Panc1 (cell line): ENCODE measurements around the gene TXNL1. TPM values are rescaled to one million over a fixed set of nuclear protein-coding genes. Genes with fewer than 3 reads are reported as not detected.

Experiments used
- ATAC-seq: fragments of 200-7000 bp; cut with Tn5 transposase; 2 replicates; pipeline ENCODE4 v1.9.1; 2020; ENCODE audit warnings: mild to moderate bottlenecking, moderate library complexity
- BruUV-seq: library from RNA; stranded (reverse); fragments of 400-500 nt; replicated peaks from 2 replicates; lab custom pipeline; 2021; lab: Mats Ljungman, UMichigan
- CTCF ChIA-PET: fragments of 300-600 bp; sonication (Branson Sonifier 250); formaldehyde crosslinking; loops from one replicate; lab custom pipeline; 2022; ENCODE audit warnings: antibody characterized with exemption; lab: Charles Lee
- POLR2A ChIA-PET: fragments of 300-600 bp; sonication (Branson Sonifier 250); formaldehyde crosslinking; loops from one replicate; lab custom pipeline; 2022; ENCODE audit warnings: antibody characterized with exemption; lab: Charles Lee
- DNase-seq: peaks from one replicate; pipeline ENCODE4 v3.0.0-alpha.2; 2010; ENCODE audit warnings: low read depth, low spot score
- H3K27ac ChIP-seq: 2 replicates; pipeline ENCODE4 v1.5.1; 2011; ENCODE audit warnings: mild to moderate bottlenecking, low read length, inconsistent platforms
- H3K27me3 ChIP-seq: fragments of 200-500 bp; sonication (Bioruptor generic); 2 replicates; pipeline ENCODE4 v1.6.0; 2014; ENCODE audit warnings: low read length, inconsistent platforms; ENCODE audit not compliant: control insufficient read depth, insufficient read depth
- H3K36me3 ChIP-seq: fragments of 200-500 bp; sonication (Bioruptor generic); 2 replicates; pipeline ENCODE4 v1.5.1; 2014; ENCODE audit warnings: inconsistent platforms, mild to moderate bottlenecking, low read length, moderate library complexity; ENCODE audit not compliant: control insufficient read depth, insufficient read depth
- H3K4me1 ChIP-seq: 2 replicates; pipeline ENCODE4 v1.5.1; 2011; ENCODE audit warnings: inconsistent platforms, mild to moderate bottlenecking, low read length, moderate library complexity; ENCODE audit not compliant: control insufficient read depth, insufficient read depth
- H3K4me3 ChIP-seq, 2 experiments: 2 replicates each; pipeline ENCODE4 v1.5.1; 2011 to 2012; ENCODE audit warnings: low read depth in 2 of 2, low read length in 2 of 2, mild to moderate bottlenecking in 2 of 2, inconsistent platforms in 1 of 2, moderate library complexity in 1 of 2
- H3K9me3 ChIP-seq: fragments of 200-500 bp; sonication (Bioruptor generic); 2 replicates; pipeline ENCODE4 v1.5.1; 2014; ENCODE audit warnings: low read depth, mild to moderate bottlenecking, inconsistent platforms, low read length, moderate library complexity; ENCODE audit not compliant: control insufficient read depth, insufficient read depth
- POLR2AphosphoS5 ChIP-seq: IDR thresholded peaks from 2 replicates; pipeline ENCODE4 v1.6.1; 2012; ENCODE audit warnings: mild to moderate bottlenecking, low read depth, low read length, moderate library complexity
- SIN3A ChIP-seq: IDR thresholded peaks from 2 replicates; pipeline ENCODE4 v1.6.1; 2012; ENCODE audit warnings: low read depth, mild to moderate bottlenecking, low read length, moderate library complexity, borderline replicate concordance; ENCODE audit not compliant: insufficient read depth
- TCF7L2 ChIP-seq: IDR thresholded peaks from 2 replicates; pipeline ENCODE4 v1.6.1; 2011; ENCODE audit warnings: mild to moderate bottlenecking, low read depth, low read length, inconsistent platforms
- in situ Hi-C: cut with HindIII; loops from 2 replicates; pipeline ENCODE4 v1.10.0; 2016; ENCODE audit warnings: low sequenced_read_pairs, low pct_unique_long_range_greater_than_20kb
- intact Hi-C: fragments of 100-400 bp; cut with micrococcal nuclease; formaldehyde crosslinking; loops from one replicate; pipeline ENCODE4 v1.10.0; 2022; ENCODE audit not compliant: unreplicated experiment
- total RNA-seq: library from RNA; stranded (reverse); gene quantifications from one replicate; pipeline ENCODE4 v1.2.1, GENCODE V29; 2021; ENCODE audit not compliant: unreplicated experiment
- TF ChIP-seq, protein P1 (sequence below), 2 experiments: IDR thresholded peaks; 2 replicates each; pipeline ENCODE4 v1.6.1; 2011 to 2012; ENCODE audit warnings: low read depth in 2 of 2, control low read depth in 1 of 2, low read length in 1 of 2, mild to moderate bottlenecking in 1 of 2, moderate library complexity in 1 of 2; ENCODE audit not compliant: insufficient read depth in 1 of 2
- TF ChIP-seq, protein P2 (sequence below): fragments of 450-650 bp; IDR thresholded peaks from 2 replicates; pipeline ENCODE4 v1.5.1; 2017; ENCODE audit warnings: mild to moderate bottlenecking

The TXNL1 gene
- total RNA-seq, 1 experiment from 2014 or later: 58.3 TPM

- in situ Hi-C loops (no loop called here), intact Hi-C loops (no loop called here)
- H3K27ac ChIP-seq: peak overlapping the region; percentile 97
- ATAC-seq (0 out of 2 replicates have a peak, but pooled peaks have one; percentile 17), DNase-seq (no peak)
- ChIA-PET POLR2A (no interaction called here), CTCF (no interaction called here)
- H3K27me3 ChIP-seq: no peaks in the 10 kb centered on the region
- TF ChIP-seq, protein P1, sequence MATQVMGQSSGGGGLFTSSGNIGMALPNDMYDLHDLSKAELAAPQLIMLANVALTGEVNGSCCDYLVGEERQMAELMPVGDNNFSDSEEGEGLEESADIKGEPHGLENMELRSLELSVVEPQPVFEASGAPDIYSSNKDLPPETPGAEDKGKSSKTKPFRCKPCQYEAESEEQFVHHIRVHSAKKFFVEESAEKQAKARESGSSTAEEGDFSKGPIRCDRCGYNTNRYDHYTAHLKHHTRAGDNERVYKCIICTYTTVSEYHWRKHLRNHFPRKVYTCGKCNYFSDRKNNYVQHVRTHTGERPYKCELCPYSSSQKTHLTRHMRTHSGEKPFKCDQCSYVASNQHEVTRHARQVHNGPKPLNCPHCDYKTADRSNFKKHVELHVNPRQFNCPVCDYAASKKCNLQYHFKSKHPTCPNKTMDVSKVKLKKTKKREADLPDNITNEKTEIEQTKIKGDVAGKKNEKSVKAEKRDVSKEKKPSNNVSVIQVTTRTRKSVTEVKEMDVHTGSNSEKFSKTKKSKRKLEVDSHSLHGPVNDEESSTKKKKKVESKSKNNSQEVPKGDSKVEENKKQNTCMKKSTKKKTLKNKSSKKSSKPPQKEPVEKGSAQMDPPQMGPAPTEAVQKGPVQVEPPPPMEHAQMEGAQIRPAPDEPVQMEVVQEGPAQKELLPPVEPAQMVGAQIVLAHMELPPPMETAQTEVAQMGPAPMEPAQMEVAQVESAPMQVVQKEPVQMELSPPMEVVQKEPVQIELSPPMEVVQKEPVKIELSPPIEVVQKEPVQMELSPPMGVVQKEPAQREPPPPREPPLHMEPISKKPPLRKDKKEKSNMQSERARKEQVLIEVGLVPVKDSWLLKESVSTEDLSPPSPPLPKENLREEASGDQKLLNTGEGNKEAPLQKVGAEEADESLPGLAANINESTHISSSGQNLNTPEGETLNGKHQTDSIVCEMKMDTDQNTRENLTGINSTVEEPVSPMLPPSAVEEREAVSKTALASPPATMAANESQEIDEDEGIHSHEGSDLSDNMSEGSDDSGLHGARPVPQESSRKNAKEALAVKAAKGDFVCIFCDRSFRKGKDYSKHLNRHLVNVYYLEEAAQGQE (IDR thresholded peaks at IDR 0.05; ENCODE audit: insufficient read depth in 1 of 2, low read depth in 2 of 2, low read length in 1 of 2): no peak
- no peak for TF ChIP-seq TCF7L2
- TF ChIP-seq POLR2AphosphoS5: no peak
- no peak for TF ChIP-seq SIN3A
- TF ChIP-seq, protein P2, sequence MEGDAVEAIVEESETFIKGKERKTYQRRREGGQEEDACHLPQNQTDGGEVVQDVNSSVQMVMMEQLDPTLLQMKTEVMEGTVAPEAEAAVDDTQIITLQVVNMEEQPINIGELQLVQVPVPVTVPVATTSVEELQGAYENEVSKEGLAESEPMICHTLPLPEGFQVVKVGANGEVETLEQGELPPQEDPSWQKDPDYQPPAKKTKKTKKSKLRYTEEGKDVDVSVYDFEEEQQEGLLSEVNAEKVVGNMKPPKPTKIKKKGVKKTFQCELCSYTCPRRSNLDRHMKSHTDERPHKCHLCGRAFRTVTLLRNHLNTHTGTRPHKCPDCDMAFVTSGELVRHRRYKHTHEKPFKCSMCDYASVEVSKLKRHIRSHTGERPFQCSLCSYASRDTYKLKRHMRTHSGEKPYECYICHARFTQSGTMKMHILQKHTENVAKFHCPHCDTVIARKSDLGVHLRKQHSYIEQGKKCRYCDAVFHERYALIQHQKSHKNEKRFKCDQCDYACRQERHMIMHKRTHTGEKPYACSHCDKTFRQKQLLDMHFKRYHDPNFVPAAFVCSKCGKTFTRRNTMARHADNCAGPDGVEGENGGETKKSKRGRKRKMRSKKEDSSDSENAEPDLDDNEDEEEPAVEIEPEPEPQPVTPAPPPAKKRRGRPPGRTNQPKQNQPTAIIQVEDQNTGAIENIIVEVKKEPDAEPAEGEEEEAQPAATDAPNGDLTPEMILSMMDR: no peak
- H3K36me3 ChIP-seq: peaks cover 9% of the 10 kb centered on the region
- peak overlapping the region; percentile 63 to 94 for H3K4me3 ChIP-seq
- no peaks in the 10 kb centered on the region for H3K9me3 ChIP-seq
- BruUV-seq: no TSS peak
- peaks cover 8% of the 10 kb centered on the region; the same call in 1 of the 2 replicates for H3K4me1 ChIP-seq
These were observed 651 bp upstream of the TXNL1 start for GRCh38 chr18:56639104-56639381.

DNA sequence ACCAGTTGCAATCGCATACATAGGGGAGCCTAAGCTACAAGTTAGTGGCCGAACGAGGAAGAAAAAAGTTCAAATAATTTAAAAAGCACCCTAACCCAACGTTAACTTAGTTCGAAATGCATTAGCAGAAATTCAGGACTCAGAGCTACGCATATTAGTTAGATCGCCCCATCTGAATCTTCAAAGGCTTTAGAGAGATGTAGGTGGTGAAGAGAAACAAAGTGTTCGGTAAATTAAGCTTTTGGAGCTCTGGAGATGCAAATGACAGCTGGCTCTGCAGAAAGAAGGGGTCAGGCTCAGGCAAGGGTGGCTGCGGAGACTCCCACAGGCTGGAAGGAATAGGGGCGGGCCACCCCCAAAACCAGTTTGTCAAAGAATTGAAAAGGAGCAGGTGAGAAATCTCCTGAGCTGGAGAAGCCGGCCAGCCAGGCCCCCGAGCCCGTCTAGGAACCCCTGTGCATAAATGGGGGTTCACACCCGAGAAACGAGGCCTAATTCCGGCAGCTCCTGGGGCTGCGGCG lies 621 bp downstream of the TXNL1 start:
- Histone ChIP-seq H3K9me3 (no peaks in the 10 kb centered on the region), H3K4me3 (peak overlapping the region; percentile 94), H3K4me1 (peaks cover 8% of the 10 kb centered on the region; the same call in 1 of the 2 replicates), H3K27ac (peak overlapping the region; percentile 90), H3K36me3 (peaks cover 9% of the 10 kb centered on the region), H3K27me3 (no peaks in the 10 kb centered on the region)
- ATAC-seq: peak; percentile 9; the same call in 1 of the 2 replicates
- ChIA-PET POLR2A (interaction anchor here (0.5 kb wide), 1 partner anchor 19 kb away, joined by 3 read pairs; no protein-coding TSS in a partner anchor), CTCF (no interaction called here)
- BruUV-seq: no TSS peak
- in situ Hi-C loops: no loop called here
- DNase-seq: no peak
- intact Hi-C loops: no loop called here
- TF ChIP-seq POLR2AphosphoS5 (no peak), TCF7L2 (no peak), SIN3A (no peak)
- TF ChIP-seq, protein P2: no peak
- TF ChIP-seq, protein P1 (IDR thresholded peaks at IDR 0.05; ENCODE audit: insufficient read depth in 1 of 2, low read depth in 2 of 2, low read length in 1 of 2): no peak
